ENCODE results near the gene TNFSF10.

GRCh38 chr3:172560026-172560425 lies 36.8 kb upstream of the TNFSF10 start:
- TF ChIP-seq POLR2AphosphoS5 (IDR thresholded peaks at IDR 0.05), result no peak
- no peak for TF ChIP-seq POLR2A (IDR thresholded peaks at IDR 0.05)
- TF ChIP-seq, protein P1, sequence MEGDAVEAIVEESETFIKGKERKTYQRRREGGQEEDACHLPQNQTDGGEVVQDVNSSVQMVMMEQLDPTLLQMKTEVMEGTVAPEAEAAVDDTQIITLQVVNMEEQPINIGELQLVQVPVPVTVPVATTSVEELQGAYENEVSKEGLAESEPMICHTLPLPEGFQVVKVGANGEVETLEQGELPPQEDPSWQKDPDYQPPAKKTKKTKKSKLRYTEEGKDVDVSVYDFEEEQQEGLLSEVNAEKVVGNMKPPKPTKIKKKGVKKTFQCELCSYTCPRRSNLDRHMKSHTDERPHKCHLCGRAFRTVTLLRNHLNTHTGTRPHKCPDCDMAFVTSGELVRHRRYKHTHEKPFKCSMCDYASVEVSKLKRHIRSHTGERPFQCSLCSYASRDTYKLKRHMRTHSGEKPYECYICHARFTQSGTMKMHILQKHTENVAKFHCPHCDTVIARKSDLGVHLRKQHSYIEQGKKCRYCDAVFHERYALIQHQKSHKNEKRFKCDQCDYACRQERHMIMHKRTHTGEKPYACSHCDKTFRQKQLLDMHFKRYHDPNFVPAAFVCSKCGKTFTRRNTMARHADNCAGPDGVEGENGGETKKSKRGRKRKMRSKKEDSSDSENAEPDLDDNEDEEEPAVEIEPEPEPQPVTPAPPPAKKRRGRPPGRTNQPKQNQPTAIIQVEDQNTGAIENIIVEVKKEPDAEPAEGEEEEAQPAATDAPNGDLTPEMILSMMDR (IDR thresholded peaks at IDR 0.05), result no peak

Data from sigmoid colon (tissue), 4 donors.